GM12865 (cell line): ENCODE results near the gene EXOSC7.
A peak's percentile ranks its signal among the peaks of the same experiment; 100 is the strongest.
"Not testable (repeated sequence)": the region's sequence is repeated elsewhere in the genome, so short reads cannot be mapped to it uniquely, and the experiment has no call there.

Source experiments
- DNase-seq: peaks from one replicate; pipeline ENCODE4 v3.0.0; 2010; ENCODE audit warnings: low read depth
- H3K4me3 ChIP-seq: 2 replicates; pipeline ENCODE4 v1.5.1; 2011; ENCODE audit warnings: mild to moderate bottlenecking, low read depth, low read length, control low read depth
- CTCF ChIP-seq: IDR thresholded peaks from 2 replicates; pipeline ENCODE4 v1.5.1; 2011; ENCODE audit warnings: low read length, control low read depth, low read depth, inconsistent platforms; ENCODE audit not compliant: insufficient read depth; ENCODE audit errors: missing control alignments

Gene EXOSC7

GRCh38 chr3:44984335-44984734 lies 8.3 kb downstream of the EXOSC7 start:
- no peak for TF ChIP-seq CTCF
- peak; percentile 32 for DNase-seq
- H3K4me3 ChIP-seq = no peak overlapping the region

GRCh38 chr3:44986330-44986729 lies 10.3 kb downstream of the EXOSC7 start:
- not testable (repeated sequence) for H3K4me3 ChIP-seq

GRCh38 chr3:44987332-44987731 lies 11.3 kb downstream of the EXOSC7 start:
- no peak for DNase-seq
- TF ChIP-seq CTCF = no peak
- no peak overlapping the region for H3K4me3 ChIP-seq

More at GRCh38 chr3:44986330-44986729, 10.3 kb downstream of the EXOSC7 start:
- DNase-seq = not testable (repeated sequence)

GRCh38 chr3:44988073-44988472 lies 12.0 kb downstream of the EXOSC7 start:
- H3K4me3 ChIP-seq = no peak overlapping the region
- TF ChIP-seq CTCF = peak; percentile 38
- no peak for DNase-seq

GRCh38 chr3:44989141-44989540 lies 13.1 kb downstream of the EXOSC7 start:
- DNase-seq = no peak
- TF ChIP-seq CTCF = no peak
- H3K4me3 ChIP-seq = no peak overlapping the region

GRCh38 chr3:44989636-44990373 lies 13.8 kb downstream of the EXOSC7 start:
- H3K4me3 ChIP-seq = no peak overlapping the region
- TF ChIP-seq CTCF = no peak
- no peak for DNase-seq

GRCh38 chr3:44991326-44991725 lies 15.3 kb downstream of the EXOSC7 start:
- no peak for DNase-seq
- H3K4me3 ChIP-seq = no peak overlapping the region
- no peak for TF ChIP-seq CTCF
